ENCODE results near the gene CACNB4.
A peak's percentile ranks its signal among the peaks of the same experiment; 100 is the strongest.

Gene CACNB4

GRCh38 chr2:151851761-151852160 lies 247.1 kb downstream of the CACNB4 start:
- H3K4me3 ChIP-seq: no peak overlapping the region
- no peak overlapping the region for H3K27ac ChIP-seq
- DNase-seq (ENCODE audit: low spot score): no peak
- TF ChIP-seq CTCF (IDR thresholded peaks at IDR 0.05): no peak

GRCh38 chr2:151849413-151850010 lies 249.3 kb downstream of the CACNB4 start:
- TF ChIP-seq CTCF (IDR thresholded peaks at IDR 0.05): no peak
- no peak overlapping the region for H3K4me3 ChIP-seq
- no peak overlapping the region for H3K27ac ChIP-seq
- DNase-seq (ENCODE audit: low spot score): no peak

GRCh38 chr2:151845884-151846283 lies 253.0 kb downstream of the CACNB4 start:
- TF ChIP-seq CTCF (IDR thresholded peaks at IDR 0.05): no peak
- DNase-seq (ENCODE audit: low spot score): no peak
- Histone ChIP-seq H3K4me3 (no peak overlapping the region), H3K27ac (no peak overlapping the region)

- no peak for DNase-seq (ENCODE audit: low spot score)
- no peak for TF ChIP-seq CTCF (IDR thresholded peaks at IDR 0.05)
- Histone ChIP-seq H3K27ac (no peak overlapping the region), H3K4me3 (no peak overlapping the region)
Observed at GRCh38 chr2:151845481-151845880, 253.4 kb downstream of the CACNB4 start.

GRCh38 chr2:151844211-151844896 lies 254.5 kb downstream of the CACNB4 start:
- Histone ChIP-seq H3K27ac (peak overlapping the region in 1 of 2 donors; percentile 57), H3K4me3 (no peak overlapping the region)
- TF ChIP-seq CTCF (IDR thresholded peaks at IDR 0.05): no peak
- no peak for DNase-seq (ENCODE audit: low spot score)

GRCh38 chr2:151843691-151844061 lies 255.2 kb downstream of the CACNB4 start:
- Histone ChIP-seq H3K4me3 (no peak overlapping the region), H3K27ac (peak overlapping the region; percentile 12 to 57)
- no peak for TF ChIP-seq CTCF (IDR thresholded peaks at IDR 0.05)
- no peak for DNase-seq (ENCODE audit: low spot score)
